BJ (cell line): Measurements from ENCODE around the gene ADGRV1. TPM values are rescaled to one million over a fixed set of nuclear protein-coding genes. Genes with fewer than 3 reads are reported as not detected.

Experiments used
- CTCF ChIA-PET: fragments of 350-600 bp; formaldehyde crosslinking; extraction: SDS; loops from one replicate; lab custom pipeline; 2021; ENCODE audit warnings: antibody characterized with exemption, inconsistent platforms; lab: Yijun Ruan, JAX
- POLR2A ChIA-PET: fragments of 300-600 bp; sonication (Branson Sonifier 250); formaldehyde crosslinking; extraction: SDS; loops from one replicate; lab custom pipeline; 2021; ENCODE audit warnings: antibody characterized with exemption; lab: Charles Lee
- DNase-seq: peaks from one replicate; pipeline ENCODE4 v3.0.0-alpha.2; 2011; ENCODE audit warnings: low read depth
- H3K27me3 ChIP-seq: 2 replicates; pipeline ENCODE4 v1.6.0; 2011; ENCODE audit warnings: low read length; ENCODE audit not compliant: control insufficient read depth, insufficient read depth
- H3K36me3 ChIP-seq: 2 replicates; pipeline ENCODE4 v1.5.1; 2011; ENCODE audit warnings: low read length; ENCODE audit not compliant: control insufficient read depth, insufficient read depth
- H3K4me3 ChIP-seq: 2 replicates; pipeline ENCODE4 v1.5.1; 2011; ENCODE audit warnings: low read depth, mild to moderate bottlenecking, control low read depth, low read length
- CTCF ChIP-seq: IDR thresholded peaks from 2 replicates; pipeline ENCODE4 v1.5.1; 2011; ENCODE audit warnings: low read depth, mild to moderate bottlenecking, control low read depth, inconsistent platforms, low read length, moderate library complexity; ENCODE audit not compliant: insufficient read depth
- polyA plus RNA-seq: library from polyadenylated mRNA; depleted of rRNA; stranded (reverse); fragments of >200 nt; gene quantifications from 2 replicates; pipeline ENCODE4 v1.2.3, GENCODE V29; 2011

Gene ADGRV1
- polyA plus RNA-seq, 1 experiment, result 0.15 TPM

GRCh38 chr5:91132550-91132949, 574.0 kb downstream of the ADGRV1 start:
- no peak for TF ChIP-seq CTCF
- DNase-seq, result no peak
- POLR2A ChIA-PET, result no interaction called here
- no peak overlapping the region for H3K4me3 ChIP-seq
- CTCF ChIA-PET, result no interaction called here
- H3K36me3 ChIP-seq, result no peaks in the 10 kb centered on the region
- no peaks in the 10 kb centered on the region for H3K27me3 ChIP-seq

GRCh38 chr5:91133183-91133582, 574.6 kb downstream of the ADGRV1 start:
- no peaks in the 10 kb centered on the region for H3K36me3 ChIP-seq
- TF ChIP-seq CTCF, result no peak
- DNase-seq, result no peak
- H3K4me3 ChIP-seq, result no peak overlapping the region
- no peaks in the 10 kb centered on the region for H3K27me3 ChIP-seq
- ChIA-PET POLR2A (no interaction called here), CTCF (no interaction called here)

DNA sequence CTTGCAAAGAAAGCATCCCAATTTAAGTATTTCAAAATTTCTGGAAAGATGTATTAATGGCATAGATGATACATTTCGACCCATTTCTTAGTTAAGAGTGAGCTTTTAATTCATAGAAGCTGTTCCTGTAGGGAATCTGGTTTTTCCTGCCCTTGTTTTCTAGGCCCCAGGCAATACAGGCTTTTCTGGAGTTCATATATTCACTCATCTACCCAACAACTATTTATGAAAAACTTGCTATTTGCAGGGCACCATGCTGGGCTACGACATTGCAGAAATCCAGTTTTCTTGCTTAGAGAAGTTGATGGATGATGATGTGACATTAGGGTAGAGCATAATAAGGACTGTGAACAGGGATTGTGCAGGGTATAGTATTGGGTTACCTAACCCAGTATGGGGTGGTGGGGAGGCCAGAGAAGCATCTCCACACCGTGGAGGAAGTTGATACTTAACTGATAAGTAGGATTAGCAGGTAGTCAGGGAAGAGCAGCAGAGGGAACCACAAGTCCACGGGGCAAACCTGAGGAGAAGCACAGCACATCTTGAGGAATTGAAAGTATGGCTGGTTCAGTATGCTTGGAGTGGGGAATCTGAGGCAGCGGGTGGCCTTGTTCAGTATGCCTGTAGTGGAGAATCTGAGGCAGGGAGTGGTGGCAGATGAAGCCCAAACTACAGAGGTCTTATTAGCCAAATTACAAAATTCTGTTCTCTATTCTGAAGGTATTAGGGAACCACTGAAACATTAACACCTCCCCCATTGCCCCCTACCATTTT, 577.1 kb downstream of the ADGRV1 start:
- TF ChIP-seq CTCF, result no peak
- POLR2A ChIA-PET, result no interaction called here
- H3K36me3 ChIP-seq, result no peaks in the 10 kb centered on the region
- no peak for DNase-seq
- H3K27me3 ChIP-seq, result no peaks in the 10 kb centered on the region
- no peak overlapping the region for H3K4me3 ChIP-seq
- CTCF ChIA-PET, result interaction anchor here (0.6 to 0.9 kb wide), 3 partner anchors 9 to 60 kb away, joined by 3 to 4 read pairs (median 3); no protein-coding TSS in a partner anchor

GRCh38 chr5:91136271-91136670, 577.7 kb downstream of the ADGRV1 start:
- Histone ChIP-seq H3K36me3 (no peaks in the 10 kb centered on the region), H3K27me3 (no peaks in the 10 kb centered on the region), H3K4me3 (no peak overlapping the region)
- ChIA-PET CTCF (interaction anchor here (1.3 kb wide), 1 partner anchor 10 kb away, joined by 5 read pairs; no protein-coding TSS in a partner anchor), POLR2A (no interaction called here)
- TF ChIP-seq CTCF, result no peak
- no peak for DNase-seq

GRCh38 chr5:91137647-91138046, 579.0 kb downstream of the ADGRV1 start:
- CTCF ChIA-PET, result interaction anchor here (1.2 to 1.3 kb wide), 2 partner anchors 9 to 13 kb away, joined by 3 to 5 read pairs; no protein-coding TSS in a partner anchor
- no peak for DNase-seq
- Histone ChIP-seq H3K27me3 (no peaks in the 10 kb centered on the region), H3K4me3 (no peak overlapping the region), H3K36me3 (no peaks in the 10 kb centered on the region)
- TF ChIP-seq CTCF, result no peak
- POLR2A ChIA-PET, result no interaction called here
